ENCODE measurements around the gene RNU6-9. TPM values are rescaled to one million over a fixed set of nuclear protein-coding genes. Genes with fewer than 3 reads are reported as not detected.

RNU6-9 gene
- total RNA-seq, 2 donors from 2014 or later = not detected

DNA sequence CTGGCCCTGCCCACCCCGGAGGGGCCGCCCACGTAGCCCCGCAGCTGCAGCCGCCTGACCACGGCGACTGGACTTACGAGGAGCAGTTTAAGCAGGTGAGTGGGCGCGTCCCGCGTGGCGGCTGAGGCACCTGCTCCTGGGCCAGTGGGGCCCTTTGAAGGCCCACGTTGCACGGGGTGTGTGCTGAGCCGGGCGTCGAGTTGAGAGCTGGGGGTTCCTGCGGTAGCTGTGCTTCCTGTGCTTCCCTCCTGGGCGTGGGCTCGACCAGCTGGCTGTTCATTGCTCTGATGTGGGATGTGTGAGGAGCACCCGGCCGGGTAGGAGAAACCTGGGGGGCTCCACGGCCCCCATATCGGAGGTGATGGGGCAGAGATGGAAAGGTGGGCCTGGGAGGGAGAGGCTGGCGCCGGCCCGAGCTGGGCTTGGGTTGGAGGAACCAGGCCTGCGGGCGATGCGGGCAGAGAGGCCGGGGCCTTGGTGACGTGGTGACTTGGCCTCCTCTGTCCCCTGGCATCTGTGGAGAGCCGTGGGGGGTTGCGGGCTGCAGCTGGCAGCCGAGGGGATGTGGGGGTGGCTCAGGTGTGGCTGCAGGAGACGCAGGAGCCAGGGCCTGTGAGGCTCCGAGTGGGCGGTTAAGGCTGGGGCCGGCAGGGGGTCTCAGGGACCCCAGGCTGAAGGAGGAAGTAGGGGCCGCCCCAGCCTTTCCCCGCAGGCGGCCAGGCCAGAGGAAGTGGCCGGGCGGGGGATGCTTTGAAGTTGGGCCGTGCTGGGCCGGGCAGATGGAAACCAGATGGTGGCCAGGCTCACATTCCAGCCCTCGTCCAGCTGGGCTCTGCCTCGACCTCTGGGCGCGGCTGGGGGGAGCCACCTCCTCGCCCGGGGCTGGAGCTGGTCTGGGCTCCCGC lies 39.6 kb downstream of the RNU6-9 start:
- 50% methylated on average over 54 of the region's 54 CpGs for WGBS
- no peak for DNase-seq (ENCODE audit: low spot score)
- intact Hi-C loops (cut with DNase I) = no loop called here
- H3K9me3 ChIP-seq = no peaks in the 10 kb centered on the region
- no peaks in the 10 kb centered on the region for H3K36me3 ChIP-seq
- TF ChIP-seq POLR2AphosphoS5 (IDR thresholded peaks at IDR 0.05) (peak; percentile 19), POLR2A (IDR thresholded peaks at IDR 0.05) (no peak)
- TF ChIP-seq, protein P1, sequence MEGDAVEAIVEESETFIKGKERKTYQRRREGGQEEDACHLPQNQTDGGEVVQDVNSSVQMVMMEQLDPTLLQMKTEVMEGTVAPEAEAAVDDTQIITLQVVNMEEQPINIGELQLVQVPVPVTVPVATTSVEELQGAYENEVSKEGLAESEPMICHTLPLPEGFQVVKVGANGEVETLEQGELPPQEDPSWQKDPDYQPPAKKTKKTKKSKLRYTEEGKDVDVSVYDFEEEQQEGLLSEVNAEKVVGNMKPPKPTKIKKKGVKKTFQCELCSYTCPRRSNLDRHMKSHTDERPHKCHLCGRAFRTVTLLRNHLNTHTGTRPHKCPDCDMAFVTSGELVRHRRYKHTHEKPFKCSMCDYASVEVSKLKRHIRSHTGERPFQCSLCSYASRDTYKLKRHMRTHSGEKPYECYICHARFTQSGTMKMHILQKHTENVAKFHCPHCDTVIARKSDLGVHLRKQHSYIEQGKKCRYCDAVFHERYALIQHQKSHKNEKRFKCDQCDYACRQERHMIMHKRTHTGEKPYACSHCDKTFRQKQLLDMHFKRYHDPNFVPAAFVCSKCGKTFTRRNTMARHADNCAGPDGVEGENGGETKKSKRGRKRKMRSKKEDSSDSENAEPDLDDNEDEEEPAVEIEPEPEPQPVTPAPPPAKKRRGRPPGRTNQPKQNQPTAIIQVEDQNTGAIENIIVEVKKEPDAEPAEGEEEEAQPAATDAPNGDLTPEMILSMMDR (IDR thresholded peaks at IDR 0.05) = peak in 1 of 4 experiments; percentile 13
- H3K27ac ChIP-seq = peak overlapping the region; percentile 67 to 73
- peaks cover 27% of the 10 kb centered on the region for H3K4me1 ChIP-seq (replicated peaks)
- no peaks in the 10 kb centered on the region for H3K27me3 ChIP-seq (replicated peaks; ENCODE audit: insufficient read depth)
- no peak overlapping the region for H3K4me3 ChIP-seq

- intact Hi-C loops (cut with DNase I) = no loop called here
- Histone ChIP-seq H3K27ac (peak overlapping the region; percentile 67 to 73), H3K9me3 (no peaks in the 10 kb centered on the region), H3K4me3 (no peak overlapping the region), H3K36me3 (no peaks in the 10 kb centered on the region), H3K27me3 (replicated peaks; ENCODE audit: insufficient read depth) (no peaks in the 10 kb centered on the region), H3K4me1 (replicated peaks) (peaks cover 27% of the 10 kb centered on the region)
- TF ChIP-seq POLR2A (IDR thresholded peaks at IDR 0.05) = no peak
- no peak for TF ChIP-seq POLR2AphosphoS5 (IDR thresholded peaks at IDR 0.05)
- TF ChIP-seq, protein P1 (IDR thresholded peaks at IDR 0.05) = no peak
- no peak for DNase-seq (ENCODE audit: low spot score)
- WGBS = 34% methylated on average over 13 of the region's 14 CpGs
These were observed 40.2 kb downstream of the RNU6-9 start for GRCh38 chr19:933553-933882.

GRCh38 chr19:934197-934840 lies 41.0 kb downstream of the RNU6-9 start:
- no peak overlapping the region for H3K4me3 ChIP-seq
- peaks cover 27% of the 10 kb centered on the region for H3K4me1 ChIP-seq (replicated peaks)
- peak overlapping the region; percentile 67 to 73 for H3K27ac ChIP-seq
- WGBS = 68% methylated on average over 29 of the region's 29 CpGs
- DNase-seq (ENCODE audit: low spot score) = no peak
- no peaks in the 10 kb centered on the region for H3K36me3 ChIP-seq
- no peaks in the 10 kb centered on the region for H3K27me3 ChIP-seq (replicated peaks; ENCODE audit: insufficient read depth)
- TF ChIP-seq, protein P1 (IDR thresholded peaks at IDR 0.05) = no peak
- H3K9me3 ChIP-seq = no peaks in the 10 kb centered on the region
- intact Hi-C loops (cut with DNase I) = no loop called here

DNA sequence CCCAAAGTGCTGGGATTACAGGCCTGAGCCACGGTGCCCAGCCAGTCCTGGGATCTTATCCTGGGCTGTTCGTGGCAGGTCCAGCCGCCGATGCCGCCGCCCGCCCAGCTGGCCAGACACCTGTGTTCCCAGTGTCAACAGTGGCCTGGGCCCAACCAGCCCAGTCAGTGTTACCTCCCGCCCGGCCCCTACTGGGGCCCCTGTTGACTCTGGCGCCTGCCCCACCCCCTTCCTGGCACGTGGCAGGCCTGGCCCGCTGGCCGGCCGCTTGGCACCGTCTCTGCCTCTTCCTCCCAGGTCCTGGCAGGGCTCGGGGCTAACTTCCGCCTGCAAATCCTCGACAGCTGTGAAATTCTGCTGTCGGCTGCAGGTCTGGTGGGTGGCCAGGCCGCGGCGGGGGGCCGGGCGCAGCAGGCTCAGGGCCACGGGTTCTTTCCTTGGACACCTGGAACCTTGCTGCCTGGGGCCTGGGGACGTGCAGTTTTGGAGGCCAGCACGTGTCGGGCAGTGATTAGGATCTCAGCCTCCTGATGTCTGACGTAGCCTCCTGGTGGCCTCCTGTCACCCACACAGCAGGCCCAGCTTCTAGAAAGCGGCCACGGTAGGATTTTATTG lies 41.7 kb downstream of the RNU6-9 start:
- peaks cover 27% of the 10 kb centered on the region for H3K4me1 ChIP-seq (replicated peaks)
- H3K27ac ChIP-seq = peak overlapping the region; percentile 67 to 73
- H3K9me3 ChIP-seq = no peaks in the 10 kb centered on the region
- TF ChIP-seq POLR2A (IDR thresholded peaks at IDR 0.05) (no peak), POLR2AphosphoS5 (IDR thresholded peaks at IDR 0.05) (peak; percentile 96)
- TF ChIP-seq, protein P1 (IDR thresholded peaks at IDR 0.05) = peak in 1 of 4 experiments; percentile 3
- 8% methylated on average over 30 of the region's 31 CpGs for WGBS
- no peak overlapping the region for H3K4me3 ChIP-seq
- DNase-seq (ENCODE audit: low spot score) = peak; percentile 94
- H3K36me3 ChIP-seq = no peaks in the 10 kb centered on the region
- intact Hi-C loops (cut with DNase I) = no loop called here
- H3K27me3 ChIP-seq (replicated peaks; ENCODE audit: insufficient read depth) = no peaks in the 10 kb centered on the region
